BJ (cell line): ENCODE results near the gene EIF4E1B. TPM values are rescaled to one million over a fixed set of nuclear protein-coding genes. Genes with fewer than 3 reads are reported as not detected.

Source experiments
- CTCF ChIA-PET: fragments of 350-600 bp; formaldehyde crosslinking; extraction: SDS; loops from one replicate; lab custom pipeline; 2021; ENCODE audit warnings: antibody characterized with exemption, inconsistent platforms; lab: Yijun Ruan, JAX
- POLR2A ChIA-PET: fragments of 300-600 bp; sonication (Branson Sonifier 250); formaldehyde crosslinking; extraction: SDS; loops from one replicate; lab custom pipeline; 2021; ENCODE audit warnings: antibody characterized with exemption; lab: Charles Lee
- DNase-seq: peaks from one replicate; pipeline ENCODE4 v3.0.0-alpha.2; 2011; ENCODE audit warnings: low read depth
- H3K27me3 ChIP-seq: 2 replicates; pipeline ENCODE4 v1.6.0; 2011; ENCODE audit warnings: low read length; ENCODE audit not compliant: control insufficient read depth, insufficient read depth
- H3K36me3 ChIP-seq: 2 replicates; pipeline ENCODE4 v1.5.1; 2011; ENCODE audit warnings: low read length; ENCODE audit not compliant: control insufficient read depth, insufficient read depth
- H3K4me3 ChIP-seq: 2 replicates; pipeline ENCODE4 v1.5.1; 2011; ENCODE audit warnings: low read depth, mild to moderate bottlenecking, control low read depth, low read length
- CTCF ChIP-seq: IDR thresholded peaks from 2 replicates; pipeline ENCODE4 v1.5.1; 2011; ENCODE audit warnings: low read depth, mild to moderate bottlenecking, control low read depth, inconsistent platforms, low read length, moderate library complexity; ENCODE audit not compliant: insufficient read depth
- polyA plus RNA-seq: library from polyadenylated mRNA; depleted of rRNA; stranded (reverse); fragments of >200 nt; gene quantifications from 2 replicates; pipeline ENCODE4 v1.2.3, GENCODE V29; 2011

EIF4E1B gene
- polyA plus RNA-seq, 1 experiment = not detected

GRCh38 chr5:176631383-176632200 is 1.1 kb downstream of the EIF4E1B start:
- ChIA-PET CTCF (interaction anchor here (1.0 to 1.8 kb wide), 4 partner anchors 10 to 61 kb away, joined by 3 to 6 read pairs (median 4); no protein-coding TSS in a partner anchor), POLR2A (no interaction called here)
- no peak overlapping the region for H3K4me3 ChIP-seq
- no peak for DNase-seq
- peaks cover 52% of the 10 kb centered on the region for H3K27me3 ChIP-seq
- no peak for TF ChIP-seq CTCF
- no peaks in the 10 kb centered on the region for H3K36me3 ChIP-seq

GRCh38 chr5:176632745-176633144 is 2.3 kb downstream of the EIF4E1B start:
- peaks cover 52% of the 10 kb centered on the region for H3K27me3 ChIP-seq
- no peak overlapping the region for H3K4me3 ChIP-seq
- no peak for DNase-seq
- CTCF ChIA-PET = no interaction called here
- POLR2A ChIA-PET = no interaction called here
- no peak for TF ChIP-seq CTCF
- H3K36me3 ChIP-seq = no peaks in the 10 kb centered on the region

GRCh38 chr5:176633598-176633997 is 3.1 kb downstream of the EIF4E1B start:
- CTCF ChIA-PET = interaction anchor here (0.8 kb wide), 1 partner anchor 32 kb away, joined by 3 read pairs; no protein-coding TSS in a partner anchor
- POLR2A ChIA-PET = no interaction called here
- Histone ChIP-seq H3K27me3 (peaks cover 47% of the 10 kb centered on the region), H3K36me3 (no peaks in the 10 kb centered on the region), H3K4me3 (no peak overlapping the region)
- DNase-seq = no peak
- TF ChIP-seq CTCF = no peak

GRCh38 chr5:176636426-176636825 is 6.0 kb downstream of the EIF4E1B start:
- no peak for TF ChIP-seq CTCF
- ChIA-PET CTCF (no interaction called here), POLR2A (no interaction called here)
- Histone ChIP-seq H3K36me3 (no peaks in the 10 kb centered on the region), H3K4me3 (no peak overlapping the region), H3K27me3 (peaks cover 29% of the 10 kb centered on the region)
- DNase-seq = no peak

GRCh38 chr5:176637556-176637955 is 7.1 kb downstream of the EIF4E1B start:
- H3K36me3 ChIP-seq = no peaks in the 10 kb centered on the region
- H3K4me3 ChIP-seq = no peak overlapping the region
- ChIA-PET CTCF (no interaction called here), POLR2A (no interaction called here)
- TF ChIP-seq CTCF = no peak
- peaks cover 22% of the 10 kb centered on the region for H3K27me3 ChIP-seq
- DNase-seq = no peak
